Heart left ventricle (tissue), 16 donors: ENCODE data around the gene CDC123. TPM values are rescaled to one million over a fixed set of nuclear protein-coding genes. Genes with fewer than 3 reads are reported as not detected.
"Not testable (repeated sequence)": the region's sequence is repeated elsewhere in the genome, so short reads cannot be mapped to it uniquely, and the experiment has no call there.

Experiments used
- ATAC-seq, 4 donors: fragments of 200-7000 bp; cut with Tn5 transposase; one replicate each; pipeline ENCODE4 v1.9.1; 2020 to 2022; ENCODE audit warnings: moderate library complexity in 4 of 4, mild to moderate bottlenecking in 3 of 4, moderate number of reproducible peaks in 1 of 4
- DNase-seq, 5 donors: peaks; one replicate each; pipeline ENCODE4 v3.0.0-alpha.2; 2020
- H3K27ac ChIP-seq, 12 donors: fragments of 200-600 bp; sonication (generic) in 4 of 12; one replicate each; pipeline versions ENCODE4 v1.5.0 to v1.8.0; 2016 to 2022; ENCODE audit warnings: mild to moderate bottlenecking in 2 of 12
- H3K27me3 ChIP-seq, 9 donors: fragments of 200-600 bp; sonication (generic) in 2 of 9; one replicate each; pipeline versions ENCODE4 v1.5.1 to v1.8.0; 2016 to 2022; ENCODE audit warnings: mild to moderate bottlenecking in 3 of 9
- H3K36me3 ChIP-seq, 9 donors: fragments of 200-600 bp; sonication (generic) in 2 of 9; one replicate each; pipeline versions ENCODE4 v1.5.0 to v1.8.0; 2018 to 2022; ENCODE audit warnings: mild to moderate bottlenecking in 2 of 9
- H3K4me1 ChIP-seq, 12 donors: fragments of 200-600 bp; sonication (generic) in 4 of 12; one replicate each; pipeline versions ENCODE4 v1.5.0 to v1.8.0; 2016 to 2022; ENCODE audit warnings: mild to moderate bottlenecking in 3 of 12
- H3K4me3 ChIP-seq, 12 donors: fragments of 200-600 bp; sonication (generic) in 4 of 12; one replicate each; pipeline versions ENCODE4 v1.5.0 to v1.8.0; 2017 to 2022; ENCODE audit warnings: mild to moderate bottlenecking in 9 of 12, moderate library complexity in 4 of 12
- H3K9me3 ChIP-seq, 12 donors: fragments of 200-600 bp; sonication (generic) in 4 of 12; one replicate each; pipeline versions ENCODE4 v1.5.0 to v1.8.0; 2016 to 2022; ENCODE audit warnings: mild to moderate bottlenecking in 1 of 12
- POLR2A ChIP-seq, 2 donors: fragments of 450-650 bp; IDR thresholded peaks; one replicate each; pipeline ENCODE4 v1.6.1; 2017; ENCODE audit warnings: antibody characterized with exemption in 2 of 2, mild to moderate bottlenecking in 2 of 2, moderate library complexity in 2 of 2
- WGBS, 4 donors: extraction: QIAGEN DNeasy Blood & Tissue Kit in 2 of 4; methylation state at CpG; one replicate each; pipeline versions ENCODE4 v1.1.5 to v1.1.7; 2013 to 2018; 5-methylcytosine and 5-hydroxymethylcytosine counted together
- intact Hi-C, 10 donors: fragments of 100-400 bp; cut with DNase I; formaldehyde crosslinking; loops; one replicate each; pipeline versions ENCODE4 v1.11.1 to v1.14.2; 2022
- polyA plus RNA-seq, 2 donors: library from polyadenylated mRNA; stranded (reverse); fragments of 200-250 nt; gene quantifications; one replicate each; pipeline ENCODE4 v1.2.3, GENCODE V29; 2013
- total RNA-seq, 9 donors: library from RNA; depleted of rRNA in 2 of 9; stranded (reverse); fragments of >200 nt in 2 of 9; fragmentation: NEBNext Ultra II Directional in 3 of 9; extraction: Animal tissue kit (Norgen Biotek cat#: 25700) in 3 of 9; gene quantifications; one replicate each; pipeline versions ENCODE4 v1.1.0 to v1.2.4, GENCODE V29; 2016 to 2023
- TF ChIP-seq, protein P1 (sequence below), 12 donors: fragments of 200-600 bp; sonication (generic) in 4 of 12; IDR thresholded peaks; one replicate each; pipeline versions ENCODE4 v1.5.0 to v1.8.0; 2018 to 2022; ENCODE audit warnings: antibody characterized with exemption in 12 of 12, mild to moderate bottlenecking in 5 of 12
- donor health status: ischemic (EF 13 %, LVEDD 7.1; RV severe dilation, severe dysfunction).
- donor health status: healthy with polysubstance abuse.
- donor health status: DM: no; HTN: yes; CAD: no.
- donor health status: DM: no; HTN: no; CAD: no.
- donor health status: ischemic (EF 25% LVEDD 6.9; RV normal size, moderate dysfunction).
- donor health status: ischemic (EF 25% LVEDD 5.7; RV mildly dilated, moderate dysfunction).
- donor health status: healthy.
- donor health status: DM: yes; HTN: yes; CAD: no.
- donor health status: ischemic (EF 35%, LVEDD 5.7; RV mildly dilated, moderate dysfunction).
- donor health status: nonischemic (EF 11% LVEDD 7.7; RV severe dilation, severe dysfunction).
- donor health status: DM: yes; HTN: yes; CAD: no.
- donor health status: PGD.
- donor health status: ischemic (EF 29% LVEDD 5.4; RV normal size, mild dysfunction).
- donor health status: nonischemic (EF 23%, LVEDD 6.1; RV moderate dilation, normal function).

Gene CDC123
- total and polyA plus RNA-seq, 11 donors, result 21.9 to 66.3 (median 52.7) TPM

DNA sequence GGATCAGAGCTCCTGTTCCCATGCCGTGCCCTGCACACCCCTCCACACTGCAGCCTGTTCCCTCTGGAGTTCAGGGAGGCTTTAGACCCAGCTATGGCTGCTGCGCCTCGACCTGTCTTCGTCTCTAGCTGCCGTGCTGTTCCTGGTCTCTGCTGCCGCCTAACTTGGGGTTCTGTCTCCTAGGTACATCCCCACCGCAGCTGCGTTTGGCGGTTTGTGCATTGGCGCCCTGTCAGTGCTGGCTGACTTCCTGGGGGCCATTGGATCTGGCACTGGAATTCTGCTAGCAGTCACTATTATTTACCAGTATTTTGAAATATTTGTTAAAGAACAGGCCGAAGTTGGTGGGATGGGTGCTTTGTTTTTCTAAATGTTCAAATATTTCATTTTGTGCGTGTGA is 31.9 kb upstream of the CDC123 start:
- H3K4me3 ChIP-seq, result no peak overlapping the region
- H3K9me3 ChIP-seq, result no peaks in the 10 kb centered on the region
- intact Hi-C loops, result no loop called here
- ATAC-seq (no peak), DNase-seq (no peak)
- WGBS, 4 donors, result 93 to 94% (median 93%) methylated on average over 11 to 12 of the region's 12 CpGs
- no peak overlapping the region for H3K27ac ChIP-seq
- no peak for TF ChIP-seq POLR2A (IDR thresholded peaks at IDR 0.05)
- TF ChIP-seq, protein P1, sequence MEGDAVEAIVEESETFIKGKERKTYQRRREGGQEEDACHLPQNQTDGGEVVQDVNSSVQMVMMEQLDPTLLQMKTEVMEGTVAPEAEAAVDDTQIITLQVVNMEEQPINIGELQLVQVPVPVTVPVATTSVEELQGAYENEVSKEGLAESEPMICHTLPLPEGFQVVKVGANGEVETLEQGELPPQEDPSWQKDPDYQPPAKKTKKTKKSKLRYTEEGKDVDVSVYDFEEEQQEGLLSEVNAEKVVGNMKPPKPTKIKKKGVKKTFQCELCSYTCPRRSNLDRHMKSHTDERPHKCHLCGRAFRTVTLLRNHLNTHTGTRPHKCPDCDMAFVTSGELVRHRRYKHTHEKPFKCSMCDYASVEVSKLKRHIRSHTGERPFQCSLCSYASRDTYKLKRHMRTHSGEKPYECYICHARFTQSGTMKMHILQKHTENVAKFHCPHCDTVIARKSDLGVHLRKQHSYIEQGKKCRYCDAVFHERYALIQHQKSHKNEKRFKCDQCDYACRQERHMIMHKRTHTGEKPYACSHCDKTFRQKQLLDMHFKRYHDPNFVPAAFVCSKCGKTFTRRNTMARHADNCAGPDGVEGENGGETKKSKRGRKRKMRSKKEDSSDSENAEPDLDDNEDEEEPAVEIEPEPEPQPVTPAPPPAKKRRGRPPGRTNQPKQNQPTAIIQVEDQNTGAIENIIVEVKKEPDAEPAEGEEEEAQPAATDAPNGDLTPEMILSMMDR (IDR thresholded peaks at IDR 0.05), result no peak
- H3K4me1 ChIP-seq, result peaks cover 0 to 7% (median 0%) of the 10 kb centered on the region in 12 donors
- peaks cover 0 to 100% (median 94%) of the 10 kb centered on the region in 9 donors for H3K36me3 ChIP-seq
- no peaks in the 10 kb centered on the region for H3K27me3 ChIP-seq

- H3K9me3 ChIP-seq, result no peaks in the 10 kb centered on the region
- no peaks in the 10 kb centered on the region for H3K27me3 ChIP-seq
- no peak overlapping the region for H3K27ac ChIP-seq
- WGBS, 4 donors, result 71 to 82% (median 73%) methylated on average over 3 of the region's 3 CpGs
- H3K4me3 ChIP-seq, result no peak overlapping the region
- TF ChIP-seq POLR2A (IDR thresholded peaks at IDR 0.05), result no peak
- TF ChIP-seq, protein P1 (IDR thresholded peaks at IDR 0.05), result no peak
- intact Hi-C loops, result no loop called here
- peaks cover 0 to 7% (median 0%) of the 10 kb centered on the region in 12 donors for H3K4me1 ChIP-seq
- DNase-seq (no peak), ATAC-seq (no peak)
- H3K36me3 ChIP-seq, result peaks cover 0 to 100% (median 94%) of the 10 kb centered on the region in 9 donors
These were observed 31.0 kb upstream of the CDC123 start for GRCh38 chr10:12165036-12165435.

- WGBS, 4 donors, result 73 to 85% (median 82%) methylated on average over 6 of the region's 6 CpGs
- intact Hi-C loops, result no loop called here
These were observed 29.8 kb upstream of the CDC123 start for GRCh38 chr10:12165999-12166775.

DNA sequence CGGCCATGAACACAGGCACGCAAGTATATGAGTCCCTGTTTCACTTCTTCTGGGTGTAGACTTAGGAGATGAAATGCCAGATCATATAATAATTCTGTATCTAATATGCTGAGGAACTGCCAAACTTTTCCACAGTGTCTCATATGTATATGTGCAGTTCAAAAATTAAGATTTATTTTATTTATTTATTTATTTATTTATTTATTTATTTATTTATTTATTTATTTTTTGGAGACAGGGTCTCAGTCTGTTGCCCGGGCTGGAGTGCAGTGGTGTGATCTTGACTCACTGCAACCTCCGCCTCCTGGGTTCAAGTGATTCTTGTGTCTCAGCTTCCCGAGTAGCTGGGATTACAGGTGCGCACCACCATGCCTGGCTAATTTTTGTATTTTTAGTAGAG is 24.5 kb upstream of the CDC123 start:
- H3K27ac ChIP-seq, H3K27me3 ChIP-seq, H3K4me3 ChIP-seq, DNase-seq, H3K9me3 ChIP-seq, intact Hi-C loops, H3K4me1 ChIP-seq, ATAC-seq: not testable (repeated sequence)
- H3K36me3 ChIP-seq, result peaks cover 4 to 100% (median 99%) of the 10 kb centered on the region in 9 donors
- 87 to 95% (median 89%) methylated on average over 6 of the region's 6 CpGs for WGBS, 4 donors

More at GRCh38 chr10:12165999-12166775, 29.8 kb upstream of the CDC123 start:
- H3K36me3 ChIP-seq, result peaks cover 0 to 100% (median 95%) of the 10 kb centered on the region in 9 donors
- ATAC-seq (no peak), DNase-seq (no peak)
- TF ChIP-seq, protein P1 (IDR thresholded peaks at IDR 0.05), result no peak
- TF ChIP-seq POLR2A (IDR thresholded peaks at IDR 0.05), result no peak
- no peak overlapping the region for H3K27ac ChIP-seq
- peaks cover 0 to 7% (median 0%) of the 10 kb centered on the region in 12 donors for H3K4me1 ChIP-seq
- H3K9me3 ChIP-seq, result no peaks in the 10 kb centered on the region
- no peak overlapping the region for H3K4me3 ChIP-seq
- H3K27me3 ChIP-seq, result no peaks in the 10 kb centered on the region
